ENCODE measurements around the gene MRGPRD.

The MRGPRD gene

DNA sequence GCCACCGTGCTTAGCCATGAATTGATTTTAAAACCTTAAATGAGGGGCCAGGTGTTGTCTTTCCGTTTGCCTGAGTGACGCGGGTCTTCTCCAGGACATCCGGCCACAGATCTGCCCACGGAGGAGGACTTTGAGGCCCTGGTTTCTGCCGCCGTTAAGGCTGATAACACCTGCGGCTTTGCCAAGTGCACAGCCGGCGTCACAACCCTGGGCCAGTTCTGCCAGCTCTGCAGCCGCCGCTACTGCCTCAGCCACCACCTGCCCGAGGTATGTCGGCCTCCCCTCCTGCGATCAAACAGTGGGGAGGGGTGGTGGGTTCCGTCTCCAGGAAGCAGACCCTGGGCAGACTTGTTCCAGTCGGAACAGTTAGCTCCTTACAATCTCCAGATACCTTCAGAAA is 42.7 kb downstream of the MRGPRD start:
- Histone ChIP-seq H3K4me2 (ENCODE audit: low read length, poor library complexity, severe bottlenecking) (no peak overlapping the region), H3K27me3 (ENCODE audit: control insufficient read depth in 1 of 2, insufficient read depth in 1 of 2, low read length in 2 of 2) (no peaks in the 10 kb centered on the region), H3K79me1 (replicated peaks; ENCODE audit: low read length, poor library complexity, severe bottlenecking) (no peaks in the 10 kb centered on the region), H2BK120ac (ENCODE audit: low read depth, low read length) (no peak overlapping the region), H3K4me3 (ENCODE audit: insufficient read depth in 1 of 2, low read depth in 1 of 2, low read length in 2 of 2) (no peak overlapping the region), H3K27ac (ENCODE audit: low read length, poor library complexity, severe bottlenecking) (no peak overlapping the region), H3K4me1 (ENCODE audit: control insufficient read depth, insufficient read depth, low read depth, low read length) (peaks cover 3% of the 10 kb centered on the region), H2AK5ac (ENCODE audit: low read length, severe bottlenecking) (no peak overlapping the region), H4K91ac (ENCODE audit: low read length) (no peak overlapping the region), H3K18ac (ENCODE audit: low read depth in 1 of 2, low read length in 2 of 2) (no peak overlapping the region), H2BK5ac (ENCODE audit: low read depth, low read length, poor library complexity, severe bottlenecking) (no peak overlapping the region), H3K23ac (ENCODE audit: low read length in 2 of 2) (no peak overlapping the region), H4K8ac (ENCODE audit: low read length) (no peak overlapping the region), H3K9me3 (ENCODE audit: control insufficient read depth, low read length) (no peaks in the 10 kb centered on the region), H2BK15ac (ENCODE audit: low read depth, poor library complexity, severe bottlenecking) (no peak overlapping the region), H3K9ac (ENCODE audit: low read length) (no peak overlapping the region), H3K36me3 (ENCODE audit: control insufficient read depth in 1 of 2, insufficient read depth in 2 of 2, low read depth in 1 of 2, low read length in 2 of 2) (peaks cover 71 to 86% of the 10 kb centered on the region in 2 experiments), H3K14ac (ENCODE audit: low read length in 2 of 2) (no peak overlapping the region), H2AFZ (ENCODE audit: low read depth, low read length) (no peak overlapping the region), H2BK12ac (ENCODE audit: low read length in 2 of 2) (no peak overlapping the region), H3K4ac (ENCODE audit: low read depth in 1 of 2, low read length in 2 of 2) (no peak overlapping the region)
- WGBS: 98% methylated on average over 18 of the region's 18 CpGs
- no peak for DNase-seq

GRCh38 chr11:68936676-68937620 is 43.8 kb downstream of the MRGPRD start:
- Histone ChIP-seq H3K4me2 (ENCODE audit: low read length, poor library complexity, severe bottlenecking) (no peak overlapping the region), H3K9me3 (ENCODE audit: control insufficient read depth, low read length) (no peaks in the 10 kb centered on the region), H3K14ac (ENCODE audit: low read length in 2 of 2) (no peak overlapping the region), H3K79me1 (replicated peaks; ENCODE audit: low read length, poor library complexity, severe bottlenecking) (no peaks in the 10 kb centered on the region), H3K18ac (ENCODE audit: low read depth in 1 of 2, low read length in 2 of 2) (no peak overlapping the region), H2BK12ac (ENCODE audit: low read length in 2 of 2) (no peak overlapping the region), H3K9ac (ENCODE audit: low read length) (no peak overlapping the region), H3K4me1 (ENCODE audit: control insufficient read depth, insufficient read depth, low read depth, low read length) (peaks cover 3% of the 10 kb centered on the region), H2AK5ac (ENCODE audit: low read length, severe bottlenecking) (no peak overlapping the region), H4K8ac (ENCODE audit: low read length) (no peak overlapping the region), H3K4ac (ENCODE audit: low read depth in 1 of 2, low read length in 2 of 2) (no peak overlapping the region), H3K4me3 (ENCODE audit: insufficient read depth in 1 of 2, low read depth in 1 of 2, low read length in 2 of 2) (no peak overlapping the region), H3K23ac (ENCODE audit: low read length in 2 of 2) (no peak overlapping the region), H3K27ac (ENCODE audit: low read length, poor library complexity, severe bottlenecking) (no peak overlapping the region), H3K27me3 (ENCODE audit: control insufficient read depth in 1 of 2, insufficient read depth in 1 of 2, low read length in 2 of 2) (no peaks in the 10 kb centered on the region), H2AFZ (ENCODE audit: low read depth, low read length) (no peak overlapping the region), H2BK5ac (ENCODE audit: low read depth, low read length, poor library complexity, severe bottlenecking) (no peak overlapping the region), H2BK15ac (ENCODE audit: low read depth, poor library complexity, severe bottlenecking) (no peak overlapping the region), H2BK120ac (ENCODE audit: low read depth, low read length) (no peak overlapping the region), H3K36me3 (ENCODE audit: control insufficient read depth in 1 of 2, insufficient read depth in 2 of 2, low read depth in 1 of 2, low read length in 2 of 2) (peaks cover 72 to 92% of the 10 kb centered on the region in 2 experiments), H4K91ac (ENCODE audit: low read length) (no peak overlapping the region)
- DNase-seq: no peak
- WGBS: 94% methylated on average over 29 of the region's 29 CpGs

DNA sequence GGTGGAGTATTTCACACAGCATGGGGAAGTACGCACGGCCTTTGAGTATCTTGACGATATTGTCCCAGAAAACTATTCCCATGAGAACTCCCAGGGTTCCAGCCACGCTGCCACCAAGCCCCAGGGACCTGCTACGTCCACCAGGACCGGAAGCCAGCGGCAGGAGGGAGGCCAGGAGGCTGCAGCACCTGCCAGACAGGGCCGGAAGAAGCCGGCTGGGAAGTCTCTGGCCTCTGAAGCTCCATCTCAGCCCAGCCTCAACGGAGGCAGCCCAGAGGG is 44.5 kb downstream of the MRGPRD start:
- DNase-seq: no peak
- H2AFZ ChIP-seq (ENCODE audit: low read depth, low read length): no peak overlapping the region
- H3K4me3 ChIP-seq (ENCODE audit: insufficient read depth in 1 of 2, low read depth in 1 of 2, low read length in 2 of 2): no peak overlapping the region
- H2BK12ac ChIP-seq (ENCODE audit: low read length in 2 of 2): no peak overlapping the region
- no peak overlapping the region for H2BK120ac ChIP-seq (ENCODE audit: low read depth, low read length)
- peaks cover 3% of the 10 kb centered on the region for H3K4me1 ChIP-seq (ENCODE audit: control insufficient read depth, insufficient read depth, low read depth, low read length)
- H3K23ac ChIP-seq (ENCODE audit: low read length in 2 of 2): no peak overlapping the region
- no peak overlapping the region for H2BK5ac ChIP-seq (ENCODE audit: low read depth, low read length, poor library complexity, severe bottlenecking)
- no peak overlapping the region for H3K18ac ChIP-seq (ENCODE audit: low read depth in 1 of 2, low read length in 2 of 2)
- H3K36me3 ChIP-seq (ENCODE audit: control insufficient read depth in 1 of 2, insufficient read depth in 2 of 2, low read depth in 1 of 2, low read length in 2 of 2): peaks cover 76 to 94% of the 10 kb centered on the region in 2 experiments
- no peak overlapping the region for H2AK5ac ChIP-seq (ENCODE audit: low read length, severe bottlenecking)
- H3K27me3 ChIP-seq (ENCODE audit: control insufficient read depth in 1 of 2, insufficient read depth in 1 of 2, low read length in 2 of 2): no peaks in the 10 kb centered on the region
- no peak overlapping the region for H3K14ac ChIP-seq (ENCODE audit: low read length in 2 of 2)
- H3K79me1 ChIP-seq (replicated peaks; ENCODE audit: low read length, poor library complexity, severe bottlenecking): no peaks in the 10 kb centered on the region
- H3K9ac ChIP-seq (ENCODE audit: low read length): no peak overlapping the region
- H3K4ac ChIP-seq (ENCODE audit: low read depth in 1 of 2, low read length in 2 of 2): no peak overlapping the region
- 86% methylated on average over 10 of the region's 10 CpGs for WGBS
- no peak overlapping the region for H2BK15ac ChIP-seq (ENCODE audit: low read depth, poor library complexity, severe bottlenecking)
- H3K27ac ChIP-seq (ENCODE audit: low read length, poor library complexity, severe bottlenecking): no peak overlapping the region
- H3K9me3 ChIP-seq (ENCODE audit: control insufficient read depth, low read length): no peaks in the 10 kb centered on the region
- no peak overlapping the region for H4K8ac ChIP-seq (ENCODE audit: low read length)
- H3K4me2 ChIP-seq (ENCODE audit: low read length, poor library complexity, severe bottlenecking): no peak overlapping the region
- H4K91ac ChIP-seq (ENCODE audit: low read length): no peak overlapping the region

- no peak overlapping the region for H2BK12ac ChIP-seq (ENCODE audit: low read length in 2 of 2)
- H2BK15ac ChIP-seq (ENCODE audit: low read depth, poor library complexity, severe bottlenecking): peak overlapping the region; percentile 8
- peaks cover 3% of the 10 kb centered on the region for H3K4me1 ChIP-seq (ENCODE audit: control insufficient read depth, insufficient read depth, low read depth, low read length)
- no peak overlapping the region for H3K4ac ChIP-seq (ENCODE audit: low read depth in 1 of 2, low read length in 2 of 2)
- H3K79me1 ChIP-seq (replicated peaks; ENCODE audit: low read length, poor library complexity, severe bottlenecking): no peaks in the 10 kb centered on the region
- no peak overlapping the region for H4K8ac ChIP-seq (ENCODE audit: low read length)
- H2AK5ac ChIP-seq (ENCODE audit: low read length, severe bottlenecking): no peak overlapping the region
- no peak overlapping the region for H4K91ac ChIP-seq (ENCODE audit: low read length)
- no peak overlapping the region for H3K14ac ChIP-seq (ENCODE audit: low read length in 2 of 2)
- H3K9ac ChIP-seq (ENCODE audit: low read length): no peak overlapping the region
- DNase-seq: no peak
- no peak overlapping the region for H3K18ac ChIP-seq (ENCODE audit: low read depth in 1 of 2, low read length in 2 of 2)
- H2BK120ac ChIP-seq (ENCODE audit: low read depth, low read length): no peak overlapping the region
- H2AFZ ChIP-seq (ENCODE audit: low read depth, low read length): no peak overlapping the region
- no peaks in the 10 kb centered on the region for H3K9me3 ChIP-seq (ENCODE audit: control insufficient read depth, low read length)
- no peaks in the 10 kb centered on the region for H3K27me3 ChIP-seq (ENCODE audit: control insufficient read depth in 1 of 2, insufficient read depth in 1 of 2, low read length in 2 of 2)
- peaks cover 80 to 95% of the 10 kb centered on the region in 2 experiments for H3K36me3 ChIP-seq (ENCODE audit: control insufficient read depth in 1 of 2, insufficient read depth in 2 of 2, low read depth in 1 of 2, low read length in 2 of 2)
- no peak overlapping the region for H3K23ac ChIP-seq (ENCODE audit: low read length in 2 of 2)
- H3K27ac ChIP-seq (ENCODE audit: low read length, poor library complexity, severe bottlenecking): no peak overlapping the region
- no peak overlapping the region for H3K4me3 ChIP-seq (ENCODE audit: insufficient read depth in 1 of 2, low read depth in 1 of 2, low read length in 2 of 2)
- no peak overlapping the region for H3K4me2 ChIP-seq (ENCODE audit: low read length, poor library complexity, severe bottlenecking)
- WGBS: 98% methylated on average over 29 of the region's 29 CpGs
- no peak overlapping the region for H2BK5ac ChIP-seq (ENCODE audit: low read depth, low read length, poor library complexity, severe bottlenecking)
These were observed 45.0 kb downstream of the MRGPRD start for GRCh38 chr11:68935516-68936357.
